GM21737 (cell line): ENCODE measurements around the gene TMEM63B.
"Not testable (repeated sequence)": the region's sequence is repeated elsewhere in the genome, so short reads cannot be mapped to it uniquely, and the experiment has no call there.

ENCODE experiments used
- ATAC-seq: cut with Tn5 transposase; IDR thresholded peaks from one replicate; pipeline ENCODE4 v1.9.1; 2021; ENCODE audit warnings: mild to moderate bottlenecking, moderate library complexity; ENCODE audit not compliant: unreplicated experiment

TMEM63B gene

DNA sequence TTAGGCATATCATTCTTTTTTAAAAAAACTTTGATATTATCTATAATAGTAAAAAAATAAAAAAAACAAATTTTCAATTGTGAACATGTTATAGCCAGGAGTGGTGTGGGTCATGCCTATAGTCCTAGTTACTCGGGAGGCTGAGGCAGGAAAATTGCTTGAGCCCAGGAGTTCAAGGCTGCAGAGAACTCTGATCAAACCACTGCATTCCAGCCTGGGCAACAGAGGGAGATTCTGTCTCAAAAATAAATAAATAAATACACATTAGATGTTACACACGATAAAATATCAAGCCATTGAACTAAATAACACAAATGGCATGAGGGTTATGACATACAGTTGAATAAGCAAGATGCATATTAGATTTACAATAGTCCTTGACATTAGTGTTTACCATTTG, 61.5 kb downstream of the TMEM63B start:
- ATAC-seq: no peak

DNA sequence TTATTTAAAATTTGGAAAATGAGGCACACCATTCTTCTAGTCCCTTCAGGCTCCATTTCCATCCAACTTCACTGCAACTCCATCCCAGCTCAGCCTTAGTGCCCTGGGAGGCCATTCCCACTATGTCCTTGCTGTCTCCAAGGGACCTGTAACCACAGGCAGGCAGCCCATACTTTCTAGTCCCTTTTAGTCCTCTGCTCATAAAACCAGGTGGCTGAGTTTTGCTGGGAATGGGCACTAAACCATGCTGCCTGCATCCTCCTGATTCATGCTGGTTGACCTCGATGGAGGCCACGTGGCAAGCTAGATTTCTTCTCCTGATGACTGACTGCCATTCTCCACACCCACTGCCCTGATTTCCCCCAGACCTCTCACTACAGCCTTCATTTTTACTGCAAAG, 61.9 kb downstream of the TMEM63B start:
- ATAC-seq: no peak

DNA sequence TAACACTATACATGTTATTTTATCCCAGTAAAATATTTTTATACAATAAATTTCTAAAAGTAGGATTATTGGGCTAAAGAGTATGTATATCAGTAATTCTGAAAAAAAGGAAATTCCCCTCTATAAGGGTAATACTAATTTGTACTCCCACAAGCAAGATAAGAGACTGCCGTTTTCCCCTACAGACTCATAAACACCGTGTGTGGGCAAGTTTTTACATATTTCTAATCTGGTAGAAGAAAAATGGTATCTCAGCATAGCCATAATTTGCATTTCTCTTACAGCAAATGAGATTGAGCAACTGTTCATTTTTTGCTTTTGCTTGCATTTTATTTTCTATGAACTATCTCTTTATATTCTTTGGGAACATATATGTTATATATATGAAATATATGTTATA, 63.4 kb downstream of the TMEM63B start:
- no peak for ATAC-seq

GRCh38 chr6:44192428-44193041, 65.2 kb downstream of the TMEM63B start:
- no peak for ATAC-seq

DNA sequence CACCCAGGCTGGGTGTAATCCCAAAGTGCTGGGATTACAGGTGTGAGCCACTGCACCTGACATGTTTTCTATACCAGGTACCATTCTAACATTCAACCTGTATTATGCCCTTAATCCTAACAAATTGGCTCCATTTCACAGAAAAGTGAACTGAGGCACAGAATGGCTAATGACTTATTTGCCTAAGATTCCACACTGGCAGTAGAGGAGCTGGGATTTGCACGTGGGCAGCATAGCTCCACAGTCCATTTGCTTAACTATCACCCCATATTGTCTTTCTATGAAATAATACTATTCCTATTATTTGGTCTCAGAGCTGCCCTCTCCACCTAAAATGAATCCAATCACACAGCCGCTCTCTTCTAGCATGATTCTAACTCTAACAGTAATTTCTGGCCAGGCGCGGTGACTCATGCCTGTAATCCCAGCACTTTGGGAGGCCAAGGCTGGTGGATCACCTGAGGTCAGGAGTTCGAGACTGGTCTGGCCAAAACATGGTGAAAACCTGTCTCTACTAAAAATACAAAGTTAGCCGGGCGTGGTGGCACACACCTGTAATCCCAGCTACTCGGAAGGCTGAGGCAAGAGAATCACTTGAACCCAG, 66.1 kb downstream of the TMEM63B start:
- ATAC-seq: no peak

- ATAC-seq: no peak
Measured at GRCh38 chr6:44194326-44194725, 67.0 kb downstream of the TMEM63B start.

- ATAC-seq: not testable (repeated sequence)
Measured at GRCh38 chr6:44196351-44196750, 69.0 kb downstream of the TMEM63B start.

GRCh38 chr6:44198684-44199083, 71.3 kb downstream of the TMEM63B start:
- ATAC-seq: no peak

- no peak for ATAC-seq
Measured at GRCh38 chr6:44199883-44200282, 72.5 kb downstream of the TMEM63B start.

GRCh38 chr6:44201200-44201599, 73.8 kb downstream of the TMEM63B start:
- no peak for ATAC-seq

DNA sequence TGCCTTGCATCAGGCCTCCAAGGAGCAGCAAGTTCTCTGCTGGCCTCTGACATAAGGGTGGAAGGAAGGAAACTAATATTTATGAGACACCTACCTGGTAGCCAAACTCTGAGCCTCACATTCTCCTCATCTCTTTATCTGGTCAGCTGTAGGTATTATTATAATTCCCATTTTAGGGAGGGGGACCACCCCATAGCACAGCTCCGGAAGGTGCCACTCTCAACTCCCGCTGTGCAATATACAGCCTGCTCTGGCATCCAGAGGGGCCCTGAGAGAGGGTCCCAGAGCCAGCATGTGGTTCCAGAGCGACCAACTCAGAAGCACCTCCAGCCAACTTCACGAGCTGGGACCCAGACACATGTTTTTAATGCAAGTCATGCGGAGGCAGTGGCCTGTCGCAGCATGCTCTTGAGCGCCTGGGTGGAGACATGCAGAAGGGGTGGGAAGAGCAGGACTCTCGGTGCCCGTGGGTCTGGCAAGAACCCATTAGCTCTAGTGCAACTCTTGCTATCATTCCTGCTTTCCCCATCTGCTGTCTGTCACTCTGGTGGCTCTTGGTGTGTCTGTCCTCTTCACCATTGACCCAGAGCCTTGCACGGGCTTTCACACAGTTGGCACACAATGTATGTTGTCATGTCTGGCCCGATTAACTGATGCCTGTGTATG, 74.4 kb downstream of the TMEM63B start:
- ATAC-seq: no peak

- ATAC-seq: no peak
Measured at GRCh38 chr6:44202332-44202971, 75.1 kb downstream of the TMEM63B start.

DNA sequence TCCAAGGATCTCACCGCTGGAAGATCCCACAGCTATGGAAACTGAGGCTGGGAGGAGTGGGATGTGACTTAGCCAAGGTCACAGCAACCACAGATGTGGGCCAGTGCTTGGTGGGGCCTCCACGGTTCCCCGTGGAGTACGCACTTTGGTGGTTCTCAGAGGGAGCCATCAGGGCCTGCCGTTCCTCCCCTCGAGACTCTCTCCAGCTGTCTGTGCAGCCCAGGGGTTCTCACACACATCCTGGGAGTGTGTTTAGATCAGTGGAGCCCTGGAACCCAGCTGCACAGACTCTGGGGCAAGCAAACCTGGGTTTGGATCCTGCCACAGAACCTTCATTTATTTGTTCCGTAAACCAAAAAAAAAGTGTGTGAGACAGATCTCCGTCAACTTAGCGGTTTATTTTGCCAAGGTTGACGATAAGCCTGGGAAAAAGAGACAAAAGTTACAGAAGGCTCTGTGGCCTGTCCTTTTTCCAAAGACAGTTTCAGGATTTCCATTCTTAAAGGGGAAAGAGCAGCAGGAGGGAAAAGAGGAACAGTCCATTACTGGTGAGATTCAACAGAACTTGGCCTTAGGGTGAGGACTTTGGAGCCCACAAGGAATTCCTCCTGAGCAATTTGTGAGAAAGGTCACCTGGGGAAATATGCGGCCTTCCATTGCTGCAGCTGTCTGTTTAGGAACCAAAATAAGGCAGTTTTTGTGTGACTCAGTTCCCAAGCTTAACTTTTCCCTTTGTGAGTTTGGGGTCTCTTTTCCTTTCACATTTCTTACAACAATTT, 75.8 kb downstream of the TMEM63B start:
- ATAC-seq: no peak

GRCh38 chr6:44203955-44204354, 76.6 kb downstream of the TMEM63B start:
- no peak for ATAC-seq
